ENCODE measurements around the gene SLC16A3.
"Not testable (repeated sequence)": the region's sequence is repeated elsewhere in the genome, so short reads cannot be mapped to it uniquely, and the experiment has no call there.

SLC16A3 gene

GRCh38 chr17:82247856-82248671 lies 19.2 kb downstream of the SLC16A3 start:
- no peak for DNase-seq

- no peak for DNase-seq
These were observed 20.2 kb downstream of the SLC16A3 start for GRCh38 chr17:82248815-82249674.

GRCh38 chr17:82249896-82250581 lies 21.2 kb downstream of the SLC16A3 start:
- DNase-seq, result no peak

- no peak for DNase-seq
These were observed 22.1 kb downstream of the SLC16A3 start for GRCh38 chr17:82250868-82251500.

GRCh38 chr17:82252511-82253178 lies 23.8 kb downstream of the SLC16A3 start:
- DNase-seq, result no peak

- DNase-seq, result no peak
These were observed 24.3 kb downstream of the SLC16A3 start for GRCh38 chr17:82253179-82253544.

GRCh38 chr17:82254096-82254495 lies 25.3 kb downstream of the SLC16A3 start:
- DNase-seq, result not testable (repeated sequence)

- not testable (repeated sequence) for DNase-seq
These were observed 25.9 kb downstream of the SLC16A3 start for GRCh38 chr17:82254746-82255145.

GRCh38 chr17:82255402-82255972 lies 26.6 kb downstream of the SLC16A3 start:
- no peak for DNase-seq

- no peak for DNase-seq
These were observed 27.5 kb downstream of the SLC16A3 start for GRCh38 chr17:82256242-82256885.

GRCh38 chr17:82257473-82257872 lies 28.6 kb downstream of the SLC16A3 start:
- DNase-seq, result no peak

GRCh38 chr17:82258555-82258954 lies 29.7 kb downstream of the SLC16A3 start:
- no peak for DNase-seq

- not testable (repeated sequence) for DNase-seq
These were observed 31.4 kb downstream of the SLC16A3 start for GRCh38 chr17:82259972-82260961.

- no peak for DNase-seq
These were observed 33.5 kb downstream of the SLC16A3 start for GRCh38 chr17:82262344-82262743.

- DNase-seq, result no peak
These were observed 34.8 kb downstream of the SLC16A3 start for GRCh38 chr17:82263641-82264040.

GRCh38 chr17:82266142-82266541 lies 37.3 kb downstream of the SLC16A3 start:
- DNase-seq, result no peak

GRCh38 chr17:82267575-82268379 lies 38.9 kb downstream of the SLC16A3 start:
- no peak for DNase-seq

- no peak for DNase-seq
These were observed 40.5 kb downstream of the SLC16A3 start for GRCh38 chr17:82269138-82269881.

Data from retina (tissue), 1 donor.